Measurements from ENCODE around the gene GPC6. TPM values are rescaled to one million over a fixed set of nuclear protein-coding genes. Genes with fewer than 3 reads are reported as not detected.
"Not testable (repeated sequence)": the region's sequence is repeated elsewhere in the genome, so short reads cannot be mapped to it uniquely, and the experiment has no call there.

Gene GPC6
- total RNA-seq, 1 donor from 2014 or later: 18.7 TPM

GRCh38 chr13:93200626-93201025 is 26.0 kb upstream of the GPC6 start:
- no peak overlapping the region for H3K4me3 ChIP-seq (ENCODE audit: low read depth, low read length)
- DNase-seq (ENCODE audit: low read depth): no peak
- no peak for TF ChIP-seq CTCF (conservative IDR thresholded peaks at IDR 0.05; ENCODE audit: low read depth, low read length)

GRCh38 chr13:93201992-93202558 is 24.5 kb upstream of the GPC6 start:
- no peak overlapping the region for H3K4me3 ChIP-seq (ENCODE audit: low read depth, low read length)

GRCh38 chr13:93206778-93207392 is 19.7 kb upstream of the GPC6 start:
- not testable (repeated sequence) for H3K4me3 ChIP-seq (ENCODE audit: low read depth, low read length); DNase-seq (ENCODE audit: low read depth)

More at GRCh38 chr13:93201992-93202558, 24.5 kb upstream of the GPC6 start:
- no peak for TF ChIP-seq CTCF (conservative IDR thresholded peaks at IDR 0.05; ENCODE audit: low read depth, low read length)
- no peak for DNase-seq (ENCODE audit: low read depth)

- DNase-seq (ENCODE audit: low read depth): no peak
- no peak for TF ChIP-seq CTCF (conservative IDR thresholded peaks at IDR 0.05; ENCODE audit: low read depth, low read length)
- no peak overlapping the region for H3K4me3 ChIP-seq (ENCODE audit: low read depth, low read length)
Observed at GRCh38 chr13:93216122-93216521, 10.5 kb upstream of the GPC6 start.

- DNase-seq (ENCODE audit: low read depth): no peak
- TF ChIP-seq CTCF (conservative IDR thresholded peaks at IDR 0.05; ENCODE audit: low read depth, low read length): no peak
- no peak overlapping the region for H3K4me3 ChIP-seq (ENCODE audit: low read depth, low read length)
Observed at GRCh38 chr13:93217721-93218261, 8.8 kb upstream of the GPC6 start.

- H3K4me3 ChIP-seq (ENCODE audit: low read depth, low read length): no peak overlapping the region
- no peak for TF ChIP-seq CTCF (conservative IDR thresholded peaks at IDR 0.05; ENCODE audit: low read depth, low read length)
- no peak for DNase-seq (ENCODE audit: low read depth)
Observed at GRCh38 chr13:93218583-93218982, 8.0 kb upstream of the GPC6 start.

- no peak overlapping the region for H3K4me3 ChIP-seq (ENCODE audit: low read depth, low read length)
- TF ChIP-seq CTCF (conservative IDR thresholded peaks at IDR 0.05; ENCODE audit: low read depth, low read length): no peak
- no peak for DNase-seq (ENCODE audit: low read depth)
Observed at GRCh38 chr13:93220073-93220472, 6.5 kb upstream of the GPC6 start.

All from epithelial cell of proximal tubule (primary cell).